GM12878 (cell line): ENCODE results near the gene BPIFB4. TPM values are rescaled to one million over a fixed set of nuclear protein-coding genes. Genes with fewer than 3 reads are reported as not detected.
A peak's percentile ranks its signal among the peaks of the same experiment; 100 is the strongest.

ENCODE experiments used
- ATAC-seq: fragments of 200-7000 bp; cut with Tn5 transposase; 3 replicates; pipeline ENCODE4 v1.9.1; 2020; ENCODE audit warnings: mild to moderate bottlenecking, moderate library complexity
- BruUV-seq: library from RNA; stranded (reverse); fragments of 400-500 nt; replicated peaks from 2 replicates; lab custom pipeline; 2021; lab: Mats Ljungman, UMichigan
- CTCF ChIA-PET: fragments of 300-600 bp; sonication (Branson Sonifier 250); formaldehyde crosslinking; extraction: SDS; loops from one replicate; lab custom pipeline; 2021; ENCODE audit warnings: inconsistent platforms; lab: Yijun Ruan, JAX
- POLR2A ChIA-PET: fragments of 350-600 bp; formaldehyde crosslinking; extraction: SDS; loops from one replicate; lab custom pipeline; 2021; ENCODE audit warnings: inconsistent platforms; lab: Charles Lee
- RAD21 ChIA-PET: fragments of 300-600 bp; sonication (Branson Sonifier 250); formaldehyde crosslinking; loops from one replicate; lab custom pipeline; 2023; ENCODE audit warnings: antibody characterized with exemption; ENCODE audit not compliant: unreplicated experiment; lab: Charles Lee
- SMC1A ChIA-PET: fragments of 300-600 bp; sonication (Branson Sonifier 250); formaldehyde crosslinking; loops from one replicate; lab custom pipeline; 2023; ENCODE audit not compliant: unreplicated experiment, uncharacterized antibody; lab: Charles Lee
- DNase-seq: peaks from one replicate; pipeline ENCODE4 v3.0.0-alpha.2; 2011; ENCODE audit warnings: low read depth, low spot score
- FAIRE-seq: peaks from 3 replicates; lab custom pipeline; 2011; peaks lifted over from hg19 to GRCh38; lab: Jason Lieb, UNC
- H2AFZ ChIP-seq: 2 replicates; pipeline ENCODE4 v1.6.0; 2011; ENCODE audit warnings: low read depth, low read length, control low read depth; ENCODE audit not compliant: control insufficient read depth
- H3K27ac ChIP-seq: 2 replicates; pipeline ENCODE4 v1.5.1; 2011; ENCODE audit warnings: control low read depth; ENCODE audit not compliant: control insufficient read depth, insufficient read depth
- H3K27me3 ChIP-seq, 2 experiments: replicated peaks in 1 of 2; 2 replicates each; pipeline versions ENCODE4 v1.6.0 to v1.6.1; 2011; ENCODE audit warnings: low read length in 1 of 2; ENCODE audit not compliant: control insufficient read depth in 2 of 2, insufficient read depth in 2 of 2
- H3K36me3 ChIP-seq, 2 experiments: 2 replicates each; pipeline ENCODE4 v1.5.1; 2011; ENCODE audit warnings: low read length in 1 of 2; ENCODE audit not compliant: control insufficient read depth in 2 of 2, insufficient read depth in 2 of 2
- H3K4me1 ChIP-seq: 2 replicates; pipeline ENCODE4 v1.6.1; 2011; ENCODE audit warnings: mild to moderate bottlenecking, low read length, moderate library complexity, mixed read lengths; ENCODE audit not compliant: control insufficient read depth, insufficient read depth
- H3K4me2 ChIP-seq: 2 replicates; pipeline ENCODE4 v1.6.0; 2011; ENCODE audit warnings: control low read depth; ENCODE audit not compliant: control insufficient read depth, insufficient read depth
- H3K4me3 ChIP-seq: fragments of 200-600 bp; sonication (generic); 2 replicates; pipeline ENCODE4 v1.5.1; 2016
- H3K79me2 ChIP-seq: 2 replicates; pipeline ENCODE4 v1.6.0; 2011; ENCODE audit warnings: low read length; ENCODE audit not compliant: control insufficient read depth, insufficient read depth
- H3K9ac ChIP-seq: 2 replicates; pipeline ENCODE4 v1.8.0; 2011; ENCODE audit warnings: low read length, control low read depth, mixed read lengths; ENCODE audit not compliant: control insufficient read depth, insufficient read depth
- H3K9me3 ChIP-seq: replicated peaks from 3 replicates; pipeline ENCODE4 v1.5.1; 2011; ENCODE audit warnings: mild to moderate bottlenecking, low read length; ENCODE audit not compliant: control insufficient read depth, insufficient read depth
- H4K20me1 ChIP-seq: 2 replicates; pipeline ENCODE4 v1.6.0; 2011; ENCODE audit not compliant: control insufficient read depth, insufficient read depth
- IRF4 ChIP-seq: IDR thresholded peaks from 2 replicates; pipeline ENCODE4 v1.6.1; 2011; ENCODE audit warnings: low read depth, low read length
- POU2F2 ChIP-seq: IDR thresholded peaks from 3 replicates; pipeline ENCODE4 v1.6.1; 2011; ENCODE audit warnings: low read depth, mild to moderate bottlenecking, low read length, borderline replicate concordance
- SPI1 ChIP-seq: IDR thresholded peaks from 2 replicates; pipeline ENCODE4 v1.6.1; 2011; ENCODE audit warnings: low read depth, mild to moderate bottlenecking, low read length, moderate library complexity, borderline replicate concordance; ENCODE audit not compliant: insufficient read depth
- STAT3 ChIP-seq: IDR thresholded peaks from 2 replicates; pipeline ENCODE4 v1.6.1; 2011; ENCODE audit warnings: low read depth, low read length, improper control_type of control experiment
- YY1 ChIP-seq: IDR thresholded peaks from 2 replicates; pipeline ENCODE4 v1.6.1; 2011; ENCODE audit warnings: low read depth, mild to moderate bottlenecking, low read length
- ZSCAN29 ChIP-seq: fragments of 450-650 bp; IDR thresholded peaks from 2 replicates; pipeline ENCODE4 v1.6.1; 2017; ENCODE audit warnings: mild to moderate bottlenecking, moderate library complexity
- WGBS: methylation state at CpG from one replicate; pipeline ENCODE4 v1.1.6; 2016; ENCODE audit warnings: low lambda C conversion rate; ENCODE audit not compliant: insufficient replicate concordance, insufficient coverage; ENCODE audit errors: missing lambda C conversion rate; 5-methylcytosine and 5-hydroxymethylcytosine counted together
- in situ Hi-C: fragments of 300-500 bp; cut with MboI; formaldehyde crosslinking; loops from 9 replicates; pipeline ENCODE4 v1.14.3; 2018; ENCODE audit warnings: mixed read lengths
- intact Hi-C: fragments of 100-400 bp; cut with micrococcal nuclease; formaldehyde crosslinking; loops from one replicate; pipeline ENCODE4 v1.14.2; 2022; ENCODE audit not compliant: unreplicated experiment
- polyA plus RNA-seq, 11 experiments: library from polyadenylated mRNA; depleted of rRNA in 4 of 11; unstranded in 6 of 11; stranded (reverse) in 5 of 11; fragments of >200 nt; fragmentation: Nextera tagmentation in 4 of 11; fragmentation: Illumina TruSeq in 1 of 11; extraction: Ambion mirVana in 4 of 11; extraction: Trizol in 1 of 11; gene quantifications; 1 replicate in 1 of 11; 2 replicates in 10 of 11; pipeline versions ENCODE4 v1.2.1 to v1.2.3, GENCODE V29; 2011 to 2016; ENCODE audit warnings: inconsistent platforms in 2 of 11, missing spikeins in 2 of 11, low read depth in 1 of 11
- total RNA-seq, 4 experiments: library from RNA; depleted of rRNA in 3 of 4; stranded (reverse); fragments of >200 nt in 3 of 4; fragmentation: Illumina TruSeq in 1 of 4; extraction: Trizol in 1 of 4; gene quantifications; 2 replicates each; pipeline versions ENCODE4 v1.2.1 to v1.2.3, GENCODE V29; 2013 to 2021
- TF ChIP-seq, protein P1 (sequence below): fragments of 450-650 bp; IDR thresholded peaks from 2 replicates; pipeline ENCODE4 v1.6.1; 2018; ENCODE audit warnings: borderline replicate concordance, mild to moderate bottlenecking; ENCODE audit not compliant: partially characterized antibody
- TF ChIP-seq, protein P2 (sequence below), 3 experiments: IDR thresholded peaks in 2 of 3; conservative IDR thresholded peaks in 1 of 3; 2 replicates each; pipeline ENCODE4 v1.5.1; 2011; ENCODE audit warnings: low read depth in 3 of 3, low read length in 3 of 3, mild to moderate bottlenecking in 3 of 3, control low read depth in 2 of 3, moderate library complexity in 2 of 3, inconsistent platforms in 1 of 3, mixed read lengths in 1 of 3; ENCODE audit not compliant: control insufficient read depth in 2 of 3, insufficient read depth in 1 of 3; ENCODE audit errors: extremely low read depth in 1 of 3
- TF ChIP-seq, protein P3 (sequence below): fragments of 450-650 bp; formaldehyde crosslinking; IDR thresholded peaks from 2 replicates; pipeline ENCODE4 v1.4.0; 2022; ENCODE audit warnings: mild to moderate bottlenecking, moderate library complexity

BPIFB4 gene
- total and polyA plus RNA-seq, 10 of the 15 experiments (the other 5 are each of a cell fraction or from before 2014, with no cell fraction given) = 0.12 TPM; not detected in 9

DNA sequence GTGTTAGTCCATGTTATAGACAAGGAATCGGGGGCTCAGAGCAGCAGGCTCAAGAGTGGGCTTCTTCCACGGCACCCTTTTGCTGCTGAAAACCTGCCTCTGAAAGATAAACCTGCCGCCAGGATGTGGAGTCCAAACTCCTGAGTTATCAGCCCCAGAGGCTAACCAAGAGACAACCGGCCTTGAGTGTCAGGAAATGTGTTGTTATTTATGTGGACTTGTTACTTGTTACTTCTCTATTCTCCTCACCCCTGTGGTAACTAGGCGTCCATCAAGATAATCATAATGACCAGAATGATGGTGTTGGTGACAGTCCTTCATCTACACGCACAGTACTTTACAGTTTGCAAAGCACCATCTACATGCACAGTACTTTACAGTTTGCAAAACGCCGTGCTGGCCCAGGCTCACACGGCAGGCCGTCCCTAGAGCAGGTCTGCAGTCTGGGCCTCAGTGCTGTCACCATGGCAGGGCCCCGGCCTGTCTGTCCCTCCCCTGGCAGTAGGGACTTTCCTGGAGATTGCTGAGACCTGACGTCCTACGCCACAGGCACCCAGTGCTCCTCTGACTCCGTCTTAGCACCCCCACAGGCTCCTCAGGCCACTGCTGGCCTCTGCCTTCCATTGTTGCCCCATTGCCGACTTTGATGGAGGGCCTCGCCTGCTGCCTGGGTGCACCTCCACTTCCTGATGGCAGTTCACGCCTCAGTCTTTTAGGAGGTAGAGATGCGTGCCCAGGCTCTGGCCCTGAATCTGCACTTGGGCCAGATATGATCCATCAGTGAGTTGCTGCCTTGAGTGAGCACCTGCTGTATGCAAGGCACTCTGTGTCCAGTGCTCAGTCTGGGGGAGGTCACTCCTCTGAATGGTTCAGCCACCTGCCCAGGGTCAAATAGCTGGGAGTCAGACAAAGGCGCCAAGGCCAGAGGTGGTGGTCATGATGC, 9.1 kb upstream of the BPIFB4 start:
- Histone ChIP-seq H3K9ac (no peak overlapping the region), H3K36me3 (no peaks in the 10 kb centered on the region), H3K27ac (no peak overlapping the region), H3K4me1 (no peaks in the 10 kb centered on the region), H3K9me3 (no peaks in the 10 kb centered on the region), H3K4me2 (no peak overlapping the region), H3K4me3 (no peak overlapping the region), H3K27me3 (no peaks in the 10 kb centered on the region; a peak in 1 of 4 replicates), H3K79me2 (no peaks in the 10 kb centered on the region), H2AFZ (no peak overlapping the region), H4K20me1 (no peaks in the 10 kb centered on the region)
- ChIA-PET CTCF (interaction anchor here (0.6 kb wide), 1 partner anchor 133 kb away, joined by 3 read pairs; no protein-coding TSS in a partner anchor), POLR2A (no interaction called here), RAD21 (interaction anchor here (0.6 kb wide), 1 partner anchor 126 kb away, joined by 3 read pairs; no protein-coding TSS in a partner anchor), SMC1A (no interaction called here)
- in situ Hi-C loops = no loop called here
- DNase-seq (no peak), ATAC-seq (peak; percentile 63), FAIRE-seq (no peak)
- intact Hi-C loops = no loop called here
- no peak for TF ChIP-seq ZSCAN29
- TF ChIP-seq POU2F2 = no peak
- TF ChIP-seq, protein P1, sequence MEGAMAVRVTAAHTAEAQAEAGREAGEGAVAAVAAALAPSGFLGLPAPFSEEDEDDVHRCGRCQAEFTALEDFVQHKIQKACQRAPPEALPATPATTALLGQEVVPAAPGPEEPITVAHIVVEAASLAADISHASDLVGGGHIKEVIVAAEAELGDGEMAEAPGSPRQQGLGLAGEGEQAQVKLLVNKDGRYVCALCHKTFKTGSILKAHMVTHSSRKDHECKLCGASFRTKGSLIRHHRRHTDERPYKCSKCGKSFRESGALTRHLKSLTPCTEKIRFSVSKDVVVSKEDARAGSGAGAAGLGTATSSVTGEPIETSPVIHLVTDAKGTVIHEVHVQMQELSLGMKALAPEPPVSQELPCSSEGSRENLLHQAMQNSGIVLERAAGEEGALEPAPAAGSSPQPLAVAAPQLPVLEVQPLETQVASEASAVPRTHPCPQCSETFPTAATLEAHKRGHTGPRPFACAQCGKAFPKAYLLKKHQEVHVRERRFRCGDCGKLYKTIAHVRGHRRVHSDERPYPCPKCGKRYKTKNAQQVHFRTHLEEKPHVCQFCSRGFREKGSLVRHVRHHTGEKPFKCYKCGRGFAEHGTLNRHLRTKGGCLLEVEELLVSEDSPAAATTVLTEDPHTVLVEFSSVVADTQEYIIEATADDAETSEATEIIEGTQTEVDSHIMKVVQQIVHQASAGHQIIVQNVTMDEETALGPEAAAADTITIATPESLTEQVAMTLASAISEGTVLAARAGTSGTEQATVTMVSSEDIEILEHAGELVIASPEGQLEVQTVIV = no peak
- TF ChIP-seq, protein P2, sequence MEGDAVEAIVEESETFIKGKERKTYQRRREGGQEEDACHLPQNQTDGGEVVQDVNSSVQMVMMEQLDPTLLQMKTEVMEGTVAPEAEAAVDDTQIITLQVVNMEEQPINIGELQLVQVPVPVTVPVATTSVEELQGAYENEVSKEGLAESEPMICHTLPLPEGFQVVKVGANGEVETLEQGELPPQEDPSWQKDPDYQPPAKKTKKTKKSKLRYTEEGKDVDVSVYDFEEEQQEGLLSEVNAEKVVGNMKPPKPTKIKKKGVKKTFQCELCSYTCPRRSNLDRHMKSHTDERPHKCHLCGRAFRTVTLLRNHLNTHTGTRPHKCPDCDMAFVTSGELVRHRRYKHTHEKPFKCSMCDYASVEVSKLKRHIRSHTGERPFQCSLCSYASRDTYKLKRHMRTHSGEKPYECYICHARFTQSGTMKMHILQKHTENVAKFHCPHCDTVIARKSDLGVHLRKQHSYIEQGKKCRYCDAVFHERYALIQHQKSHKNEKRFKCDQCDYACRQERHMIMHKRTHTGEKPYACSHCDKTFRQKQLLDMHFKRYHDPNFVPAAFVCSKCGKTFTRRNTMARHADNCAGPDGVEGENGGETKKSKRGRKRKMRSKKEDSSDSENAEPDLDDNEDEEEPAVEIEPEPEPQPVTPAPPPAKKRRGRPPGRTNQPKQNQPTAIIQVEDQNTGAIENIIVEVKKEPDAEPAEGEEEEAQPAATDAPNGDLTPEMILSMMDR (IDR thresholded peaks at IDR 0.05 in 2 of 3, conservative IDR thresholded peaks at IDR 0.05 in 1 of 3; ENCODE audit: control insufficient read depth in 2 of 3, extremely low read depth in 1 of 3, insufficient read depth in 1 of 3, low read depth in 3 of 3, low read length in 3 of 3) = no peak
- TF ChIP-seq SPI1 = no peak
- no peak for TF ChIP-seq STAT3
- TF ChIP-seq, protein P3, sequence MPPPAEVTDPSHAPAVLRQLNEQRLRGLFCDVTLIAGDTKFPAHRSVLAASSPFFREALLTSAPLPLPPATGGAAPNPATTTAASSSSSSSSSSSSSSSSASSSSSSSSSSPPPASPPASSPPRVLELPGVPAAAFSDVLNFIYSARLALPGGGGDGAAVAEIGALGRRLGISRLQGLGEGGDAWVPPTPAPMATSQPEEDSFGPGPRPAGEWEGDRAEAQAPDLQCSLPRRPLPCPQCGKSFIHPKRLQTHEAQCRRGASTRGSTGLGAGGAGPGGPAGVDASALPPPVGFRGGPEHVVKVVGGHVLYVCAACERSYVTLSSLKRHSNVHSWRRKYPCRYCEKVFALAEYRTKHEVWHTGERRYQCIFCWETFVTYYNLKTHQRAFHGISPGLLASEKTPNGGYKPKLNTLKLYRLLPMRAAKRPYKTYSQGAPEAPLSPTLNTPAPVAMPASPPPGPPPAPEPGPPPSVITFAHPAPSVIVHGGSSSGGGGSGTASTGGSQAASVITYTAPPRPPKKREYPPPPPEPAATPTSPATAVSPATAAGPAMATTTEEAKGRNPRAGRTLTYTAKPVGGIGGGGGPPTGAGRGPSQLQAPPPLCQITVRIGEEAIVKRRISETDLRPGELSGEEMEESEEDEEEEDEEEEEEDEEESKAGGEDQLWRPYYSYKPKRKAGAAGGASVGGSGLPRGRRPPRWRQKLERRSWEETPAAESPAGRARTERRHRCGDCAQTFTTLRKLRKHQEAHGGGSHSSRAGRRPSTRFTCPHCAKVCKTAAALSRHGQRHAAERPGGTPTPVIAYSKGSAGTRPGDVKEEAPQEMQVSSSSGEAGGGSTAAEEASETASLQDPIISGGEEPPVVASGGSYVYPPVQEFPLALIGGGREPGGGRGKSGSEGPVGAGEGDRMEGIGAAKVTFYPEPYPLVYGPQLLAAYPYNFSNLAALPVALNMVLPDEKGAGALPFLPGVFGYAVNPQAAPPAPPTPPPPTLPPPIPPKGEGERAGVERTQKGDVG (CRISPR knock-in tag) = no peak
- TF ChIP-seq YY1 = no peak
- TF ChIP-seq IRF4 = no peak
- WGBS = 36% methylated on average over 19 of the region's 19 CpGs
- BruUV-seq = no TSS peak
